Adrenal gland (tissue), 5 donors: ENCODE measurements around the gene FAM50B.

ENCODE experiments used
- CTCF ChIP-seq, 6 experiments: fragments of 450-650 bp in 4 of 6; fragments of 200-600 bp in 2 of 6; sonication (generic) in 1 of 6; IDR thresholded peaks; 1 replicate in 5 of 6; 2 replicates in 1 of 6; pipeline versions ENCODE4 v1.5.1 to v1.8.0; 2016 to 2021; ENCODE audit warnings: antibody characterized with exemption in 6 of 6, mild to moderate bottlenecking in 2 of 6, moderate library complexity in 1 of 6
- POLR2A ChIP-seq, 2 donors: fragments of 450-650 bp; IDR thresholded peaks; one replicate each; pipeline ENCODE4 v1.6.1; 2017; ENCODE audit warnings: antibody characterized with exemption in 2 of 2, mild to moderate bottlenecking in 2 of 2, moderate library complexity in 1 of 2
- donor health status: DM: no; HTN: no; CAD: no.

- no peak for TF ChIP-seq CTCF (IDR thresholded peaks at IDR 0.05)
- TF ChIP-seq POLR2A (IDR thresholded peaks at IDR 0.05): no peak
Measured at GRCh38 chr6:3882866-3883265, 33.7 kb downstream of the FAM50B start.
